GM18505 (cell line): ENCODE measurements around the gene MTA1.

ENCODE experiments used
- ATAC-seq: cut with Tn5 transposase; IDR thresholded peaks from one replicate; pipeline ENCODE4 v1.9.1; 2021; ENCODE audit not compliant: unreplicated experiment
- POLR2A ChIP-seq: IDR thresholded peaks from 4 replicates; pipeline ENCODE4 v1.6.1; 2011; ENCODE audit warnings: borderline replicate concordance; ENCODE audit not compliant: insufficient read depth, insufficient read length; ENCODE audit errors: extremely low read depth

Gene MTA1

GRCh38 chr14:105419195-105420091 lies at the start of gene MTA1:
MTA1 (plus strand) TSS chr14:105419827; CDS start chr14:105420036, 209 bp downstream.
- no peak for ATAC-seq
- peak; percentile 42 for TF ChIP-seq POLR2A

- ATAC-seq, result no peak
- no peak for TF ChIP-seq POLR2A
These were observed 45.2 kb upstream of the MTA1 start for GRCh38 chr14:105374389-105374788.

- TF ChIP-seq POLR2A, result no peak
- ATAC-seq, result no peak
These were observed 44.0 kb upstream of the MTA1 start for GRCh38 chr14:105375635-105376057.

GRCh38 chr14:105376521-105377440 lies 42.8 kb upstream of the MTA1 start:
- TF ChIP-seq POLR2A, result no peak
- ATAC-seq, result no peak

- ATAC-seq, result no peak
- TF ChIP-seq POLR2A, result no peak
These were observed 42.0 kb upstream of the MTA1 start for GRCh38 chr14:105377555-105378182.

GRCh38 chr14:105378199-105378598 lies 41.4 kb upstream of the MTA1 start:
- ATAC-seq, result no peak

GRCh38 chr14:105378873-105379685 lies 40.5 kb upstream of the MTA1 start:
- no peak for TF ChIP-seq POLR2A
- no peak for ATAC-seq

More at GRCh38 chr14:105378199-105378598, 41.4 kb upstream of the MTA1 start:
- no peak for TF ChIP-seq POLR2A

GRCh38 chr14:105379946-105380345 lies 39.7 kb upstream of the MTA1 start:
- ATAC-seq, result no peak
- no peak for TF ChIP-seq POLR2A

- no peak for ATAC-seq
- TF ChIP-seq POLR2A, result no peak
These were observed 38.9 kb upstream of the MTA1 start for GRCh38 chr14:105380756-105381155.

- no peak for ATAC-seq
- TF ChIP-seq POLR2A, result no peak
These were observed 37.9 kb upstream of the MTA1 start for GRCh38 chr14:105381446-105382342.

- no peak for TF ChIP-seq POLR2A
- ATAC-seq, result no peak
These were observed 37.1 kb upstream of the MTA1 start for GRCh38 chr14:105382343-105383082.
